Measurements from ENCODE around the gene AMH. TPM values are rescaled to one million over a fixed set of nuclear protein-coding genes. Genes with fewer than 3 reads are reported as not detected.

AMH gene
- total RNA-seq, 1 experiment from 2014 or later = 42.8 TPM

- Histone ChIP-seq H3K36me3 (ENCODE audit: control insufficient read depth in 1 of 2, insufficient read depth in 2 of 2, low read length in 2 of 2) (peaks cover 36 to 66% of the 10 kb centered on the region in 2 experiments), H4K20me1 (ENCODE audit: insufficient read depth) (peaks cover 11% of the 10 kb centered on the region; the same call in 1 of the 2 replicates), H3K4me1 (ENCODE audit: control insufficient read depth in 1 of 2, insufficient read depth in 2 of 2, low read length in 2 of 2) (peaks cover 0 to 7% of the 10 kb centered on the region in 2 experiments; a peak in 1 of 4 replicates), H3K4me2 (ENCODE audit: low read length) (no peak overlapping the region), H3K27me3 (ENCODE audit: insufficient read depth, low read length) (no peaks in the 10 kb centered on the region), H3K9me2 (ENCODE audit: insufficient read depth) (no peaks in the 10 kb centered on the region), H3K27ac (ENCODE audit: low read depth, low read length) (no peak overlapping the region; the same call in 1 of the 2 replicates), H3K79me2 (ENCODE audit: insufficient read depth, low read length) (peaks cover 52% of the 10 kb centered on the region), H3K4me3 (replicated peaks in 1 of 2; ENCODE audit: low read depth in 1 of 2, low read length in 2 of 2) (no peak overlapping the region), H2AFZ (ENCODE audit: low read depth, low read length, poor library complexity, severe bottlenecking) (no peak overlapping the region), H3K9ac (ENCODE audit: low read length) (no peak overlapping the region), H3K9me3 (ENCODE audit: control insufficient read depth in 1 of 2, insufficient read depth in 1 of 2, low read depth in 1 of 2, low read length in 2 of 2) (no peaks in the 10 kb centered on the region)
- ChIA-PET POLR2A (no interaction called here), CTCF (interaction anchor here (1.3 kb wide), 1 partner anchor 14 kb away, joined by 3 read pairs; no protein-coding TSS in a partner anchor), RAD21 (ENCODE audit: low non-redundant PET in 1 of 2, low total read pairs in 2 of 2, uncharacterized antibody in 2 of 2, unreplicated experiment in 2 of 2) (no interaction called here)
- intact Hi-C loops (cut with micrococcal nuclease) = no loop called here
- BruUV-seq (replicated peaks) = no TSS peak
- ATAC-seq (no peak), DNase-seq (ENCODE audit: low read depth, low spot score) (no peak)
- TF ChIP-seq SRF (IDR thresholded peaks at IDR 0.05; ENCODE audit: low read depth) = no peak
- no peak for TF ChIP-seq SIN3A (IDR thresholded peaks at IDR 0.05; ENCODE audit: low read depth)
- no peak for TF ChIP-seq TCF7L2 (IDR thresholded peaks at IDR 0.05; ENCODE audit: borderline replicate concordance, extremely low read depth, insufficient read depth, insufficient read length)
- no peak for TF ChIP-seq EZH2 (IDR thresholded peaks at IDR 0.05)
- no peak for TF ChIP-seq YY1 (IDR thresholded peaks at IDR 0.05; ENCODE audit: extremely low read depth, insufficient replicate concordance, low read depth, low read length)
- no peak for TF ChIP-seq EZH2phosphoT487 (IDR thresholded peaks at IDR 0.05; ENCODE audit: borderline replicate concordance)
- no peak for TF ChIP-seq ZBTB33 (IDR thresholded peaks at IDR 0.05; ENCODE audit: extremely low read depth, insufficient replicate concordance, low read length)
- TF ChIP-seq FOSL1 (IDR thresholded peaks at IDR 0.05; ENCODE audit: low read depth) = no peak
- TF ChIP-seq CEBPB (IDR thresholded peaks at IDR 0.05; ENCODE audit: low read depth) = no peak
- no peak for TF ChIP-seq ZNF274 (IDR thresholded peaks at IDR 0.05; ENCODE audit: low read depth, low read length)
- no peak for TF ChIP-seq CBX3 (IDR thresholded peaks at IDR 0.05; ENCODE audit: low read depth)
Measured at GRCh38 chr19:2246014-2246620, 3.0 kb upstream of the AMH start.

Measured in HCT116 (cell line).